Neural cell (in vitro differentiated cells): Measurements from ENCODE around the gene LYPD6. TPM values are rescaled to one million over a fixed set of nuclear protein-coding genes. Genes with fewer than 3 reads are reported as not detected.

Experiments
- H2AFZ ChIP-seq: fragments of 200-600, 300-800 bp; sonication (generic), shearing (Covaris generic); 2 replicates; pipeline ENCODE4 v1.6.0; 2014; ENCODE audit warnings: low read depth, mild to moderate bottlenecking, antibody characterized with exemption, low read length, moderate library complexity
- H3F3A ChIP-seq: fragments of 200-600 bp; shearing (Covaris generic); 2 replicates; pipeline ENCODE4 v1.6.1; 2016; ENCODE audit warnings: mild to moderate bottlenecking, moderate library complexity, mixed read lengths, antibody characterized with exemption, low read length; ENCODE audit not compliant: insufficient read depth, poor library complexity, severe bottlenecking
- H3K27ac ChIP-seq: fragments of 200-600, 300-800 bp; sonication (generic), shearing (Covaris generic); 2 replicates; pipeline ENCODE4 v1.5.1; 2014; ENCODE audit warnings: mild to moderate bottlenecking, low read length, moderate library complexity
- H3K27me3 ChIP-seq: fragments of 300-800, 200-600 bp; sonication (generic), shearing (Covaris generic); 2 replicates; pipeline ENCODE4 v1.6.0; 2014; ENCODE audit warnings: mild to moderate bottlenecking, low read depth, low read length, moderate library complexity; ENCODE audit not compliant: insufficient read depth
- H3K36me3 ChIP-seq: fragments of 300-800, 200-600 bp; sonication (generic), shearing (Covaris generic); 2 replicates; pipeline ENCODE4 v1.5.1; 2014; ENCODE audit warnings: mild to moderate bottlenecking, antibody characterized with exemption, low read length, moderate library complexity; ENCODE audit not compliant: insufficient read depth
- H3K4me2 ChIP-seq: fragments of 300-800, 200-600 bp; sonication (generic), shearing (Covaris generic); 2 replicates; pipeline ENCODE4 v1.6.0; 2014; ENCODE audit warnings: mild to moderate bottlenecking, low read length
- H3K4me3 ChIP-seq: fragments of 300-800, 200-600 bp; sonication (generic), shearing (Covaris generic); 2 replicates; pipeline ENCODE4 v1.5.1; 2014; ENCODE audit warnings: mild to moderate bottlenecking, low read length, moderate library complexity
- H3K79me2 ChIP-seq: fragments of 200-600 bp; shearing (Covaris generic); replicated peaks from 2 replicates; pipeline ENCODE4 v1.6.0; 2014; ENCODE audit warnings: mild to moderate bottlenecking, low read length, moderate library complexity; ENCODE audit not compliant: insufficient read depth
- H3K9ac ChIP-seq: fragments of 300-800, 200-600 bp; sonication (generic), shearing (Covaris generic); 2 replicates; pipeline ENCODE4 v1.6.1; 2016; ENCODE audit warnings: mild to moderate bottlenecking, low read length, mixed read lengths
- H3K9me2 ChIP-seq: fragments of 200-600 bp; shearing (Covaris generic); 2 replicates; pipeline ENCODE4 v1.6.1; 2016; ENCODE audit warnings: mild to moderate bottlenecking, low read length, mixed read lengths; ENCODE audit not compliant: insufficient read depth
- H3K9me3 ChIP-seq: fragments of 200-600, 300-800 bp; sonication (generic), shearing (Covaris generic); 2 replicates; pipeline ENCODE4 v1.6.1; 2016; ENCODE audit warnings: mild to moderate bottlenecking, mixed run types, low read length, moderate library complexity, mixed read lengths
- H4K20me1 ChIP-seq: fragments of 200-600 bp; shearing (Covaris generic); 2 replicates; pipeline ENCODE4 v1.6.1; 2016; ENCODE audit warnings: mild to moderate bottlenecking, mixed run types; ENCODE audit not compliant: insufficient read depth
- CTCF ChIP-seq: fragments of 450-650 bp; IDR thresholded peaks from 2 replicates; pipeline ENCODE4 v1.5.1; 2014; ENCODE audit warnings: antibody characterized with exemption, mild to moderate bottlenecking, moderate library complexity; ENCODE audit not compliant: poor library complexity, severe bottlenecking
- EP300 ChIP-seq: fragments of 450-650 bp; conservative IDR thresholded peaks from 2 replicates; pipeline ENCODE4 v1.6.1; 2014; ENCODE audit warnings: antibody characterized with exemption, mild to moderate bottlenecking, moderate library complexity; ENCODE audit not compliant: poor library complexity, severe bottlenecking
- EZH2 ChIP-seq: fragments of 200-600, 300-800 bp; shearing (Covaris generic), sonication (generic); IDR thresholded peaks from 2 replicates; pipeline ENCODE4 v1.6.1; 2014; ENCODE audit warnings: antibody characterized with exemption, low read length, borderline replicate concordance, mild to moderate bottlenecking; ENCODE audit not compliant: insufficient read depth, poor library complexity, severe bottlenecking
- MXI1 ChIP-seq: fragments of 450-650 bp; conservative IDR thresholded peaks from 2 replicates; pipeline ENCODE4 v1.6.1; 2014; ENCODE audit warnings: antibody characterized with exemption, mild to moderate bottlenecking; ENCODE audit not compliant: poor library complexity, severe bottlenecking
- POLR2AphosphoS5 ChIP-seq: IDR thresholded peaks from 2 replicates; pipeline ENCODE4 v1.6.1; 2012
- RAD21 ChIP-seq: fragments of 450-650 bp; conservative IDR thresholded peaks from 2 replicates; pipeline ENCODE4 v1.6.1; 2014; ENCODE audit warnings: antibody characterized with exemption, mild to moderate bottlenecking, moderate library complexity
- REST ChIP-seq: IDR thresholded peaks from 2 replicates; pipeline ENCODE4 v1.6.1; 2012; ENCODE audit warnings: borderline replicate concordance
- SMC3 ChIP-seq: fragments of 450-650 bp; conservative IDR thresholded peaks from 2 replicates; pipeline ENCODE4 v1.6.1; 2014; ENCODE audit warnings: antibody characterized with exemption, mild to moderate bottlenecking, moderate library complexity; ENCODE audit not compliant: poor library complexity
- TAF1 ChIP-seq: IDR thresholded peaks from 2 replicates; pipeline ENCODE4 v1.6.1; 2012; ENCODE audit warnings: low read depth
- polyA plus RNA-seq: library from polyadenylated mRNA; depleted of rRNA; stranded (reverse); fragments of >200 nt; gene quantifications from 2 replicates; pipeline ENCODE4 v1.2.3, GENCODE V29; 2014

The LYPD6 gene
- polyA plus RNA-seq, 1 donor from 2014 or later: 2.3 TPM

GRCh38 chr2:149464396-149464795, 134.0 kb downstream of the LYPD6 start:
- Histone ChIP-seq H3K4me2 (no peak overlapping the region), H3K36me3 (no peaks in the 10 kb centered on the region), H3K9me2 (no peaks in the 10 kb centered on the region), H3K9me3 (no peaks in the 10 kb centered on the region), H3K4me3 (no peak overlapping the region), H2AFZ (no peak overlapping the region), H3K9ac (no peak overlapping the region), H3F3A (no peaks in the 10 kb centered on the region), H4K20me1 (no peaks in the 10 kb centered on the region), H3K27me3 (no peaks in the 10 kb centered on the region), H3K79me2 (no peaks in the 10 kb centered on the region), H3K27ac (no peak overlapping the region)
- TF ChIP-seq REST (no peak), EP300 (no peak), TAF1 (no peak), POLR2AphosphoS5 (no peak), MXI1 (no peak), SMC3 (no peak), CTCF (no peak), RAD21 (no peak), EZH2 (no peak)

- Histone ChIP-seq H3K9me3 (no peaks in the 10 kb centered on the region), H4K20me1 (no peaks in the 10 kb centered on the region), H3K36me3 (no peaks in the 10 kb centered on the region), H3K9ac (no peak overlapping the region), H3K9me2 (no peaks in the 10 kb centered on the region), H3K4me3 (no peak overlapping the region), H3K27ac (no peak overlapping the region), H3F3A (no peaks in the 10 kb centered on the region), H2AFZ (no peak overlapping the region), H3K4me2 (no peak overlapping the region), H3K79me2 (no peaks in the 10 kb centered on the region), H3K27me3 (no peaks in the 10 kb centered on the region)
- no peak for TF ChIP-seq TAF1
- TF ChIP-seq MXI1: no peak
- no peak for TF ChIP-seq POLR2AphosphoS5
- TF ChIP-seq SMC3: no peak
- TF ChIP-seq RAD21: no peak
- no peak for TF ChIP-seq CTCF
- TF ChIP-seq EP300: no peak
- TF ChIP-seq REST: no peak
- TF ChIP-seq EZH2: no peak
These were observed 135.5 kb downstream of the LYPD6 start for GRCh38 chr2:149465873-149466272.
